PC-9 (cell line): ENCODE data around the gene PPFIA4. TPM values are rescaled to one million over a fixed set of nuclear protein-coding genes. Genes with fewer than 3 reads are reported as not detected.

Source experiments
- BruUV-seq: library from RNA; stranded (reverse); fragments of 400-500 nt; replicated peaks from 2 replicates; lab custom pipeline; 2021; lab: Mats Ljungman, UMichigan
- CTCF ChIA-PET: fragments of 300-600 bp; sonication (Branson Sonifier 250); formaldehyde crosslinking; loops from one replicate; lab custom pipeline; 2022; ENCODE audit warnings: antibody characterized with exemption; lab: Charles Lee
- POLR2A ChIA-PET: fragments of 300-600 bp; sonication (Branson Sonifier 250); formaldehyde crosslinking; loops from one replicate; lab custom pipeline; 2022; ENCODE audit warnings: antibody characterized with exemption; ENCODE audit not compliant: unreplicated experiment; lab: Charles Lee
- DNase-seq, 2 experiments: peaks; one replicate each; pipeline versions ENCODE4 v3.0.0 to v3.0.0-alpha.2; 2015 to 2022; ENCODE audit warnings: mixed read lengths in 1 of 2
- H2AFZ ChIP-seq: fragments of 200-600 bp; sonication (generic); 2 replicates; pipeline ENCODE4 v1.8.1; 2017; ENCODE audit warnings: antibody characterized with exemption
- H3F3A ChIP-seq: fragments of 200-600 bp; sonication (generic); 2 replicates; pipeline ENCODE4 v1.8.1; 2017; ENCODE audit warnings: antibody characterized with exemption, mild to moderate bottlenecking, low read depth; ENCODE audit not compliant: insufficient read depth
- H3K27ac ChIP-seq: fragments of 200-600 bp; sonication (generic); 2 replicates; pipeline ENCODE4 v1.6.1; 2016; ENCODE audit warnings: mixed run types
- H3K27me3 ChIP-seq: fragments of 200-600 bp; sonication (generic); 2 replicates; pipeline ENCODE4 v1.6.1; 2016; ENCODE audit warnings: low read depth, mixed run types; ENCODE audit not compliant: insufficient read depth
- H3K36me3 ChIP-seq: fragments of 200-600 bp; sonication (generic); 2 replicates; pipeline ENCODE4 v1.6.1; 2016; ENCODE audit warnings: low read depth, mixed run types
- H3K4me1 ChIP-seq: fragments of 200-600 bp; sonication (generic); replicated peaks from 2 replicates; pipeline ENCODE4 v1.6.1; 2016; ENCODE audit warnings: mixed run types; ENCODE audit not compliant: insufficient read depth
- H3K4me2 ChIP-seq: fragments of 200-600 bp; sonication (generic); 2 replicates; pipeline ENCODE4 v1.6.1; 2017; ENCODE audit warnings: mixed run types
- H3K4me3 ChIP-seq: fragments of 200-600 bp; sonication (generic); 2 replicates; pipeline ENCODE4 v1.6.1; 2016; ENCODE audit warnings: mixed run types
- H3K79me2 ChIP-seq: fragments of 200-600 bp; sonication (generic); 2 replicates; pipeline ENCODE4 v1.6.1; 2017; ENCODE audit warnings: low read depth, mixed run types
- H3K9me2 ChIP-seq: fragments of 200-600 bp; sonication (generic); 2 replicates; pipeline ENCODE4 v1.8.1; 2017; ENCODE audit warnings: mild to moderate bottlenecking; ENCODE audit not compliant: insufficient read depth
- H3K9me3 ChIP-seq: fragments of 200-600 bp; sonication (generic); 2 replicates; pipeline ENCODE4 v1.8.1; 2016; ENCODE audit warnings: low read depth; ENCODE audit not compliant: insufficient read depth
- H4K20me1 ChIP-seq: fragments of 200-600 bp; sonication (generic); 2 replicates; pipeline ENCODE4 v1.8.1; 2017; ENCODE audit not compliant: insufficient read depth
- EZH2 ChIP-seq: fragments of 200-600 bp; sonication (generic); IDR thresholded peaks from 2 replicates; pipeline ENCODE4 v1.8.0; 2017; ENCODE audit warnings: antibody characterized with exemption, low read depth
- intact Hi-C: fragments of 100-400 bp; cut with micrococcal nuclease; formaldehyde crosslinking; loops from one replicate; pipeline ENCODE4 v1.10.0; 2022; ENCODE audit not compliant: unreplicated experiment
- total RNA-seq: library from RNA; stranded (reverse); gene quantifications from 2 replicates; pipeline ENCODE4 v1.2.3, GENCODE V29; 2021
- TF ChIP-seq, protein P1 (sequence below): fragments of 200-600 bp; sonication (generic); conservative IDR thresholded peaks from 2 replicates; pipeline ENCODE4 v1.6.1; 2017; ENCODE audit warnings: mixed run types, antibody characterized with exemption, mild to moderate bottlenecking, moderate library complexity

The PPFIA4 gene
- total RNA-seq, 1 experiment from 2014 or later: 1.2 TPM

DNA sequence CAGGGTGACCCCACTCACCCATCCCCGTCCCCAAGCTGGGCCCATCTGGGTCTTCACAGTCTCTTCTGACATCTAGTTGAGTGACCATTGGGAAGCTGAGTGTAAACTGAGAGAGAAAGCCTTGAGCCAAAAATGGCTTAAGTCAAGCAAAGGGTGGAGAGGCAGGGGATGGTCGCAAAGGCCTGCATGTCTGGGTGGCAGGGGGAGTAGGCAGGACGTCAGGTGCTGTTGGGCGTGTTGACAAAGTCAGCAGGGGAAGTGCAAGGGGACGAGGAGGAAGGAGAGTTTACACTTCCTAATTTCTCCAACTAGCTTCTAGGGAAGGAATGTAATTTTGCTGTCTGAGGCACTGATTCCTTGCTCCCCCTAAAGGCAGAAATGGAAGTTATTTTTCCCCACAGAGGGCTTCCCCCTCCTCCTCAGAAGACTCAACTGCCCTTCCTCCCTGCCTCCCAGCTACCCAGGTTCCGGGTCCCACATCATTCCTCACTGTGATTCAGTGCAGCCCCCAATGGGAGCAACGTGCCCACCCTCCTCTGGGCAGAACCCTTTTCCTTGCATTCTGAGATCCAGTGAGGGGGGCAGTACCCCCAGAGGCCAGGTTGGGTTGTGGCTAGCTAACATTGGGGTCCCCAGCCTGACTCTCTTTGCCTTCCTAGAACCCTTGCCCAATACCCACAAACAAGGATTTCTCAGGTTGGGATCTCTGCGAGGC lies 100.0 kb downstream of the PPFIA4 start:
- Histone ChIP-seq H3K79me2 (no peaks in the 10 kb centered on the region), H3K9me2 (no peaks in the 10 kb centered on the region), H3K4me2 (peak overlapping the region; percentile 100), H3F3A (peaks cover 26% of the 10 kb centered on the region), H4K20me1 (no peaks in the 10 kb centered on the region), H3K36me3 (no peaks in the 10 kb centered on the region), H3K27ac (no peak overlapping the region), H3K27me3 (no peaks in the 10 kb centered on the region), H3K9me3 (no peaks in the 10 kb centered on the region), H3K4me1 (peaks cover 45% of the 10 kb centered on the region), H2AFZ (no peak overlapping the region), H3K4me3 (no peak overlapping the region)
- ChIA-PET POLR2A (no interaction called here), CTCF (interaction anchor here (0.7 kb wide), 1 partner anchor 28 kb away, joined by 3 read pairs; no protein-coding TSS in a partner anchor)
- no TSS peak for BruUV-seq
- no peak for TF ChIP-seq EZH2
- TF ChIP-seq, protein P1, sequence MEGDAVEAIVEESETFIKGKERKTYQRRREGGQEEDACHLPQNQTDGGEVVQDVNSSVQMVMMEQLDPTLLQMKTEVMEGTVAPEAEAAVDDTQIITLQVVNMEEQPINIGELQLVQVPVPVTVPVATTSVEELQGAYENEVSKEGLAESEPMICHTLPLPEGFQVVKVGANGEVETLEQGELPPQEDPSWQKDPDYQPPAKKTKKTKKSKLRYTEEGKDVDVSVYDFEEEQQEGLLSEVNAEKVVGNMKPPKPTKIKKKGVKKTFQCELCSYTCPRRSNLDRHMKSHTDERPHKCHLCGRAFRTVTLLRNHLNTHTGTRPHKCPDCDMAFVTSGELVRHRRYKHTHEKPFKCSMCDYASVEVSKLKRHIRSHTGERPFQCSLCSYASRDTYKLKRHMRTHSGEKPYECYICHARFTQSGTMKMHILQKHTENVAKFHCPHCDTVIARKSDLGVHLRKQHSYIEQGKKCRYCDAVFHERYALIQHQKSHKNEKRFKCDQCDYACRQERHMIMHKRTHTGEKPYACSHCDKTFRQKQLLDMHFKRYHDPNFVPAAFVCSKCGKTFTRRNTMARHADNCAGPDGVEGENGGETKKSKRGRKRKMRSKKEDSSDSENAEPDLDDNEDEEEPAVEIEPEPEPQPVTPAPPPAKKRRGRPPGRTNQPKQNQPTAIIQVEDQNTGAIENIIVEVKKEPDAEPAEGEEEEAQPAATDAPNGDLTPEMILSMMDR: no peak; the same call in 1 of the 2 replicates
- DNase-seq: no peak
- intact Hi-C loops: no loop called here

DNA sequence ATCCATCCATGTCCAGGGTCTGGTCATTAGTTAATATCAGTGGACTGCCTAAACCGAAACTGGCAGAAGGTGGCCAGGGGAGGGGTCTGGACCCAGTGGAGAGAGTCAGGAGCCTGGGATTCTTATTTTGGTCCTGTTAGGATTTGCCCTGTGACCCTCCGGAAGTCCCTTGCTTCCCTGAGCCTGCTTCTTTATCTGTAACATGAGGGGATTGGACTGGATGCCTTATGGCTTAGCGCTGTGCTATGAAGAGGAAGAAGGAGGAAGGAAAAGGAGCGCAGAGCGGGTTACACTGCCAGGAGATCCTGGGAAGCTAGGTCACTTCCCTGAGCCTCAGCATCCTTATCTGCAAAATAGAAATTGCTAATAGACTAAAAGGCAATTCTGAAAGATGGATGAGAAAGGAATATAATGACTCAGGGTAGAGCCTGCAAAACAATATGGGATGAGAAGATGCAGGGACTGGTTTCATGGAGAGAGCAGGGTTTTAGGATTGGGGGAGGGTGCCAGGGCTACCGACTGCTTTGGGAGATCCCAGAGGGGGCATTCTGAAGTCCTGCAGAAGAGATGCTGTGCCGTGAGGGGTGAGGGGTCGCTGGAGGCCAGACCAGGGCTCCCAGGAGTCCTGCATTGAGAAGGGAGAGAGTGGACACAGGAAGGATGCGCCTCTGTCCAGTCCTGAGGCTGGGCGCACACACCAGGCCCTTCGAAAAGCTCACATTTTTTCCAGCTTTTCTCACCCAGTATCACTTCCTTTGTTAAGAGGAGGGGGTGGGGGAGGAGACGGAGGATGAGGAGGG lies 100.8 kb downstream of the PPFIA4 start:
- DNase-seq: no peak
- H2AFZ ChIP-seq: peak overlapping the region; percentile 89
- CTCF ChIA-PET: interaction anchor here (0.6 to 1.7 kb wide), 4 partner anchors 9 to 45 kb away, joined by 3 to 14 read pairs (median 5); no protein-coding TSS in a partner anchor
- H3K4me1 ChIP-seq: peaks cover 50% of the 10 kb centered on the region
- H3K9me3 ChIP-seq: no peaks in the 10 kb centered on the region
- no TSS peak for BruUV-seq
- no peaks in the 10 kb centered on the region for H3K27me3 ChIP-seq
- H3K79me2 ChIP-seq: no peaks in the 10 kb centered on the region; the same call in 1 of the 2 replicates
- no peaks in the 10 kb centered on the region for H3K36me3 ChIP-seq
- POLR2A ChIA-PET: no interaction called here
- TF ChIP-seq, protein P1: no peak
- H3K4me3 ChIP-seq: peak overlapping the region; percentile 80
- no peak overlapping the region for H3K27ac ChIP-seq
- H3K4me2 ChIP-seq: peak overlapping the region; percentile 100
- H4K20me1 ChIP-seq: no peaks in the 10 kb centered on the region
- H3K9me2 ChIP-seq: no peaks in the 10 kb centered on the region
- intact Hi-C loops: no loop called here
- peaks cover 26% of the 10 kb centered on the region for H3F3A ChIP-seq

DNA sequence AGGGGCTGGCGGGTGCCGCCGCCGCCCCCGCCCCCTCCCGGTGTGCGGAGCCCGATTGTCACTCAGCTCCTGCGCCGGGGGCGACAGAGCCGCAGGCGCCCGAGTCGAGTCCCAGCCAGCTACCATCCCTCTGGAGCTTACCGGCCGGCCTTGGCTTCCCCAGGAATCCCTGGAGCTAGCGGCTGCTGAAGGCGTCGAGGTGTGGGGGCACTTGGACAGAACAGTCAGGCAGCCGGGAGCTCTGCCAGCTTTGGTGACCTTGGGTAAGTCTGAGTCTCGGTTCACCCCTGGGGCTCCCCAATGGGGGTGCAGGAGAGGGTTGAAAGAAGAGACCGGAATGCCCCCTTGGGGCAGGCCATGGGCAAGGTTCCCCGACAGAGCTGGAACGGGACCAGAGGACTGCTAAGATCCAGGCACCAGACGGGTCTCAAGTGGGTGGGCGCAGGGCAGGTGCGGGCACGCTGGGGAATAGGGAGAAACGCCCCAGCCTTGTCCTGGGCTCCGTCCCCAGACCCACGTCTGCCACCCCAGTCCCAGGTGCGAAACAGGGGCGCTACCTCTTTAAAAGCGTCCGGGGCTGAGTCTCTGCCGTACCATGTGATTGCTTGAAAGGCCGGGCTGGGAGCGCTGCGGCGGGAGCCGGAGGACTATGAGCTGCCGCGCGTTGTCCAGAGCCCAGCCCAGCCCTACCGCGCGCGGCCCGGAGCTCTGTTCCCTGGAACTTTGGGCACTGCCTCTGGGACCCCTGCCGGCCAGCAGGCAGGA lies 101.6 kb downstream of the PPFIA4 start, which contains the start of gene ADORA1:
ADORA1 (plus strand) TSS at position 61 of the 765 bp plus-strand sequence. CDS start 1,116 bp downstream, outside the sequence.
- CTCF ChIA-PET: interaction anchor here (0.5 to 1.7 kb wide), 6 partner anchors 10 to 231 kb away, joined by 3 to 14 read pairs (median 4); no protein-coding TSS in a partner anchor
- H3K9me2 ChIP-seq: no peaks in the 10 kb centered on the region
- peak within 1 kb of the TSS; percentile 80 for H3K4me3 ChIP-seq
- TF ChIP-seq, protein P1: no peak
- no peak for TF ChIP-seq EZH2
- DNase-seq: peak; percentile 52 to 66
- H3K9me3 ChIP-seq: no peaks in the 10 kb centered on the region
- POLR2A ChIA-PET: interaction anchor here (0.6 kb wide), 1 partner anchor 23 kb away, joined by 5 read pairs; no protein-coding TSS in a partner anchor
- H3F3A ChIP-seq: peaks cover 30% of the 10 kb centered on the region
- peak within 1 kb of the TSS; percentile 100 for H3K4me2 ChIP-seq
- BruUV-seq: no TSS peak
- peaks cover 54% of the 10 kb centered on the region for H3K4me1 ChIP-seq
- intact Hi-C loops: loop anchor here (1.0 to 2.0 kb wide), 2 partner anchors 26 to 45 kb away; no protein-coding TSS in a partner anchor
- no peaks in the 10 kb centered on the region; the same call in 1 of the 2 replicates for H3K79me2 ChIP-seq
- no peaks in the 10 kb centered on the region for H3K27me3 ChIP-seq
- peak within 1 kb of the TSS; percentile 89 for H2AFZ ChIP-seq
- H4K20me1 ChIP-seq: no peaks in the 10 kb centered on the region
- H3K36me3 ChIP-seq: no peaks in the 10 kb centered on the region
- no peak within 1 kb of the TSS for H3K27ac ChIP-seq
